Measurements from ENCODE around the gene RDH12. TPM values are rescaled to one million over a fixed set of nuclear protein-coding genes. Genes with fewer than 3 reads are reported as not detected.
A peak's percentile ranks its signal among the peaks of the same experiment; 100 is the strongest.
"Not testable (repeated sequence)": the region's sequence is repeated elsewhere in the genome, so short reads cannot be mapped to it uniquely, and the experiment has no call there.

RDH12 gene
- total RNA-seq (2021; ENCODE audit: unreplicated experiment) (not detected), Bru-seq, nascent RNA (percentile 6 among the genes with signal in this experiment), BruChase-seq, experiment 1, labeled RNA remaining after a 2-hour chase (percentile 6 among the genes with signal in this experiment), BruChase-seq, experiment 2, labeled RNA remaining after a 6-hour chase (not detected)
- not detected for polyA plus RNA-seq (2012; ENCODE audit: insufficient read length)
- long read RNA-seq: 0 reads

- H3K9me3 ChIP-seq (ENCODE audit: control insufficient read depth, insufficient read depth, low read depth, low read length); CTCF ChIA-PET; ATAC-seq; H3K27ac ChIP-seq (ENCODE audit: low read length); H3K36me3 ChIP-seq (ENCODE audit: control insufficient read depth, insufficient read depth, low read length); H3K4me1 ChIP-seq (ENCODE audit: control insufficient read depth, insufficient read depth, low read length); H3K27me3 ChIP-seq (ENCODE audit: control insufficient read depth, insufficient read depth, low read length); BruUV-seq (replicated peaks); H3K4me3 ChIP-seq (ENCODE audit: low read depth in 2 of 2, low read length in 2 of 2); POLR2A ChIA-PET; in situ Hi-C loops (cut with HindIII; ENCODE audit: low pct_unique_long_range_greater_than_20kb, low sequenced_read_pairs); DNase-seq (ENCODE audit: low read depth, low spot score): not testable (repeated sequence)
- intact Hi-C loops (cut with micrococcal nuclease; ENCODE audit: unreplicated experiment): loop anchor here (10.0 kb wide), 1 partner anchor 87 kb away; the partner anchor contains the start of gene ARG2
Observed at GRCh38 chr14:67701492-67701891, at the start of gene RDH12. Gene RDH12, plus strand, starts transcription at chr14:67701886. Its CDS starts 20,757 bp downstream, at chr14:67722643.

GRCh38 chr14:67652189-67652588, 49.5 kb upstream of the RDH12 start:
- ATAC-seq (no peak), DNase-seq (ENCODE audit: low read depth, low spot score) (no peak)
- ChIA-PET CTCF (no interaction called here), POLR2A (no interaction called here)
- no peak overlapping the region for H3K4me3 ChIP-seq (ENCODE audit: low read depth in 2 of 2, low read length in 2 of 2)
- intact Hi-C loops (cut with micrococcal nuclease; ENCODE audit: unreplicated experiment) (no loop called here), in situ Hi-C loops (cut with HindIII; ENCODE audit: low pct_unique_long_range_greater_than_20kb, low sequenced_read_pairs) (no loop called here)
- no peak for TF ChIP-seq REST (IDR thresholded peaks at IDR 0.05; ENCODE audit: insufficient read depth in 1 of 2, low read depth in 2 of 2, low read length in 1 of 2)
- no peak for TF ChIP-seq CTCF (IDR thresholded peaks at IDR 0.05)
- no peak for TF ChIP-seq TCF7L2 (IDR thresholded peaks at IDR 0.05; ENCODE audit: low read depth, low read length)
- no peak for TF ChIP-seq POLR2AphosphoS5 (IDR thresholded peaks at IDR 0.05; ENCODE audit: low read depth, low read length)
- no peak for TF ChIP-seq SIN3A (IDR thresholded peaks at IDR 0.05; ENCODE audit: borderline replicate concordance, insufficient read depth, low read depth, low read length)
- peaks cover 13% of the 10 kb centered on the region for H3K36me3 ChIP-seq (ENCODE audit: control insufficient read depth, insufficient read depth, low read length)
- H3K9me3 ChIP-seq (ENCODE audit: control insufficient read depth, insufficient read depth, low read depth, low read length): no peaks in the 10 kb centered on the region
- no peak overlapping the region for H3K27ac ChIP-seq (ENCODE audit: low read length)
- no TSS peak for BruUV-seq (replicated peaks)
- no peaks in the 10 kb centered on the region for H3K27me3 ChIP-seq (ENCODE audit: control insufficient read depth, insufficient read depth, low read length)
- no peaks in the 10 kb centered on the region for H3K4me1 ChIP-seq (ENCODE audit: control insufficient read depth, insufficient read depth, low read length)

- Histone ChIP-seq H3K27me3 (ENCODE audit: control insufficient read depth, insufficient read depth, low read length) (no peaks in the 10 kb centered on the region), H3K9me3 (ENCODE audit: control insufficient read depth, insufficient read depth, low read depth, low read length) (no peaks in the 10 kb centered on the region), H3K4me1 (ENCODE audit: control insufficient read depth, insufficient read depth, low read length) (no peaks in the 10 kb centered on the region), H3K27ac (ENCODE audit: low read length) (no peak overlapping the region), H3K36me3 (ENCODE audit: control insufficient read depth, insufficient read depth, low read length) (peaks cover 13% of the 10 kb centered on the region), H3K4me3 (ENCODE audit: low read depth in 2 of 2, low read length in 2 of 2) (no peak overlapping the region)
- intact Hi-C loops (cut with micrococcal nuclease; ENCODE audit: unreplicated experiment): no loop called here
- DNase-seq (ENCODE audit: low read depth, low spot score) (no peak), ATAC-seq (no peak)
- no TSS peak for BruUV-seq (replicated peaks)
- ChIA-PET POLR2A (interaction anchor here (0.6 kb wide), 1 partner anchor 11 kb away, joined by 11 read pairs; no protein-coding TSS in a partner anchor), CTCF (no interaction called here)
- TF ChIP-seq REST (IDR thresholded peaks at IDR 0.05; ENCODE audit: insufficient read depth in 1 of 2, low read depth in 2 of 2, low read length in 1 of 2): no peak
- in situ Hi-C loops (cut with HindIII; ENCODE audit: low pct_unique_long_range_greater_than_20kb, low sequenced_read_pairs): no loop called here
Observed at GRCh38 chr14:67653651-67654280, 47.9 kb upstream of the RDH12 start.
